Cortex of kidney (tissue), 1 donor: Measurements from ENCODE around the gene HOXC13.

Experiments used
- DNase-seq: peaks from one replicate; lab custom pipeline; 2025; lab: John Stamatoyannopoulos, UW

Gene HOXC13

GRCh38 chr12:53995378-53996239, 57.0 kb downstream of the HOXC13 start:
- DNase-seq, result no peak
